ENCODE data around the gene CNIH2. TPM values are rescaled to one million over a fixed set of nuclear protein-coding genes. Genes with fewer than 3 reads are reported as not detected.
A peak's percentile ranks its signal among the peaks of the same experiment; 100 is the strongest.

Gene CNIH2
- total and polyA plus RNA-seq, 2 of the 13 experiments (the other 11 are each of a cell fraction or from before 2014, with no cell fraction given), result 0.60 to 0.69 TPM

- TF ChIP-seq, protein P1, sequence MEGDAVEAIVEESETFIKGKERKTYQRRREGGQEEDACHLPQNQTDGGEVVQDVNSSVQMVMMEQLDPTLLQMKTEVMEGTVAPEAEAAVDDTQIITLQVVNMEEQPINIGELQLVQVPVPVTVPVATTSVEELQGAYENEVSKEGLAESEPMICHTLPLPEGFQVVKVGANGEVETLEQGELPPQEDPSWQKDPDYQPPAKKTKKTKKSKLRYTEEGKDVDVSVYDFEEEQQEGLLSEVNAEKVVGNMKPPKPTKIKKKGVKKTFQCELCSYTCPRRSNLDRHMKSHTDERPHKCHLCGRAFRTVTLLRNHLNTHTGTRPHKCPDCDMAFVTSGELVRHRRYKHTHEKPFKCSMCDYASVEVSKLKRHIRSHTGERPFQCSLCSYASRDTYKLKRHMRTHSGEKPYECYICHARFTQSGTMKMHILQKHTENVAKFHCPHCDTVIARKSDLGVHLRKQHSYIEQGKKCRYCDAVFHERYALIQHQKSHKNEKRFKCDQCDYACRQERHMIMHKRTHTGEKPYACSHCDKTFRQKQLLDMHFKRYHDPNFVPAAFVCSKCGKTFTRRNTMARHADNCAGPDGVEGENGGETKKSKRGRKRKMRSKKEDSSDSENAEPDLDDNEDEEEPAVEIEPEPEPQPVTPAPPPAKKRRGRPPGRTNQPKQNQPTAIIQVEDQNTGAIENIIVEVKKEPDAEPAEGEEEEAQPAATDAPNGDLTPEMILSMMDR (CRISPR knock-in tag; IDR thresholded peaks at IDR 0.05), result no peak
- TF ChIP-seq TOE1 (CRISPR knock-in tag; IDR thresholded peaks at IDR 0.05) (no peak), ZNF256 (CRISPR knock-in tag; conservative IDR thresholded peaks at IDR 0.05) (peak; percentile 25; the same call in 1 of the 2 replicates), ZBTB2 (CRISPR knock-in tag; IDR thresholded peaks at IDR 0.05; ENCODE audit: low read depth) (peak; percentile 38; the same call in 1 of the 2 replicates), ZNF335 (CRISPR knock-in tag; IDR thresholded peaks at IDR 0.05) (peak; percentile 45; the same call in 1 of the 2 replicates), ATF4 (CRISPR knock-in tag; IDR thresholded peaks at IDR 0.05) (peak in 1 of 2 experiments; percentile 41; a peak in 1 of 4 replicates), HDAC6 (IDR thresholded peaks at IDR 0.05; ENCODE audit: low read depth, low read length) (no peak), ZNF317 (CRISPR knock-in tag; IDR thresholded peaks at IDR 0.05) (peak; percentile 88), KDM4B (CRISPR knock-in tag; IDR thresholded peaks at IDR 0.05) (peak; percentile 49; the same call in 1 of the 2 replicates), ZNF577 (CRISPR knock-in tag; IDR thresholded peaks at IDR 0.05; ENCODE audit: borderline replicate concordance, low read depth) (peak; percentile 92; the same call in 1 of the 2 replicates), ZNF546 (CRISPR knock-in tag; conservative IDR thresholded peaks at IDR 0.05) (0 out of 2 replicates have a peak, but pooled peaks have one; percentile 25), SCMH1 (CRISPR knock-in tag; IDR thresholded peaks at IDR 0.05; ENCODE audit: borderline replicate concordance) (no peak)
- TF ChIP-seq, protein P2, sequence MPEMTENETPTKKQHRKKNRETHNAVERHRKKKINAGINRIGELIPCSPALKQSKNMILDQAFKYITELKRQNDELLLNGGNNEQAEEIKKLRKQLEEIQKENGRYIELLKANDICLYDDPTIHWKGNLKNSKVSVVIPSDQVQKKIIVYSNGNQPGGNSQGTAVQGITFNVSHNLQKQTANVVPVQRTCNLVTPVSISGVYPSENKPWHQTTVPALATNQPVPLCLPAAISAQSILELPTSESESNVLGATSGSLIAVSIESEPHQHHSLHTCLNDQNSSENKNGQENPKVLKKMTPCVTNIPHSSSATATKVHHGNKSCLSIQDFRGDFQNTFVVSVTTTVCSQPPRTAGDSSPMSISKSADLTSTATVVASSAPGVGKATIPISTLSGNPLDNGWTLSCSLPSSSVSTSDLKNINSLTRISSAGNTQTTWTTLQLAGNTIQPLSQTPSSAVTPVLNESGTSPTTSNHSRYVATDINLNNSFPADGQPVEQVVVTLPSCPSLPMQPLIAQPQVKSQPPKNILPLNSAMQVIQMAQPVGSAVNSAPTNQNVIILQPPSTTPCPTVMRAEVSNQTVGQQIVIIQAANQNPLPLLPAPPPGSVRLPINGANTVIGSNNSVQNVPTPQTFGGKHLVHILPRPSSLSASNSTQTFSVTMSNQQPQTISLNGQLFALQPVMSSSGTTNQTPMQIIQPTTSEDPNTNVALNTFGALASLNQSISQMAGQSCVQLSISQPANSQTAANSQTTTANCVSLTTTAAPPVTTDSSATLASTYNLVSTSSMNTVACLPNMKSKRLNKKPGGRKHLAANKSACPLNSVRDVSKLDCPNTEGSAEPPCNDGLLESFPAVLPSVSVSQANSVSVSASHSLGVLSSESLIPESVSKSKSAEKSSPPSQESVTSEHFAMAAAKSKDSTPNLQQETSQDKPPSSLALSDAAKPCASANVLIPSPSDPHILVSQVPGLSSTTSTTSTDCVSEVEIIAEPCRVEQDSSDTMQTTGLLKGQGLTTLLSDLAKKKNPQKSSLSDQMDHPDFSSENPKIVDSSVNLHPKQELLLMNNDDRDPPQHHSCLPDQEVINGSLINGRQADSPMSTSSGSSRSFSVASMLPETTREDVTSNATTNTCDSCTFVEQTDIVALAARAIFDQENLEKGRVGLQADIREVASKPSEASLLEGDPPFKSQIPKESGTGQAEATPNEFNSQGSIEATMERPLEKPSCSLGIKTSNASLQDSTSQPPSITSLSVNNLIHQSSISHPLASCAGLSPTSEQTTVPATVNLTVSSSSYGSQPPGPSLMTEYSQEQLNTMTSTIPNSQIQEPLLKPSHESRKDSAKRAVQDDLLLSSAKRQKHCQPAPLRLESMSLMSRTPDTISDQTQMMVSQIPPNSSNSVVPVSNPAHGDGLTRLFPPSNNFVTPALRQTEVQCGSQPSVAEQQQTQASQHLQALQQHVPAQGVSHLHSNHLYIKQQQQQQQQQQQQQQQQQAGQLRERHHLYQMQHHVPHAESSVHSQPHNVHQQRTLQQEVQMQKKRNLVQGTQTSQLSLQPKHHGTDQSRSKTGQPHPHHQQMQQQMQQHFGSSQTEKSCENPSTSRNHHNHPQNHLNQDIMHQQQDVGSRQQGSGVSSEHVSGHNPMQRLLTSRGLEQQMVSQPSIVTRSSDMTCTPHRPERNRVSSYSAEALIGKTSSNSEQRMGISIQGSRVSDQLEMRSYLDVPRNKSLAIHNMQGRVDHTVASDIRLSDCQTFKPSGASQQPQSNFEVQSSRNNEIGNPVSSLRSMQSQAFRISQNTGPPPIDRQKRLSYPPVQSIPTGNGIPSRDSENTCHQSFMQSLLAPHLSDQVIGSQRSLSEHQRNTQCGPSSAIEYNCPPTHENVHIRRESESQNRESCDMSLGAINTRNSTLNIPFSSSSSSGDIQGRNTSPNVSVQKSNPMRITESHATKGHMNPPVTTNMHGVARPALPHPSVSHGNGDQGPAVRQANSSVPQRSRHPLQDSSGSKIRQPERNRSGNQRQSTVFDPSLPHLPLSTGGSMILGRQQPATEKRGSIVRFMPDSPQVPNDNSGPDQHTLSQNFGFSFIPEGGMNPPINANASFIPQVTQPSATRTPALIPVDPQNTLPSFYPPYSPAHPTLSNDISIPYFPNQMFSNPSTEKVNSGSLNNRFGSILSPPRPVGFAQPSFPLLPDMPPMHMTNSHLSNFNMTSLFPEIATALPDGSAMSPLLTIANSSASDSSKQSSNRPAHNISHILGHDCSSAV (CRISPR knock-in tag; IDR thresholded peaks at IDR 0.05; ENCODE audit: borderline replicate concordance), result no peak
Measured at GRCh38 chr11:66289548-66290329, 11.8 kb downstream of the CNIH2 start (continued).

Data from HepG2 (cell line).